Measurements from ENCODE around the gene RIMS4. TPM values are rescaled to one million over a fixed set of nuclear protein-coding genes. Genes with fewer than 3 reads are reported as not detected.

RIMS4 gene
- total RNA-seq, 1 experiment from 2014 or later, result 2.9 TPM

DNA sequence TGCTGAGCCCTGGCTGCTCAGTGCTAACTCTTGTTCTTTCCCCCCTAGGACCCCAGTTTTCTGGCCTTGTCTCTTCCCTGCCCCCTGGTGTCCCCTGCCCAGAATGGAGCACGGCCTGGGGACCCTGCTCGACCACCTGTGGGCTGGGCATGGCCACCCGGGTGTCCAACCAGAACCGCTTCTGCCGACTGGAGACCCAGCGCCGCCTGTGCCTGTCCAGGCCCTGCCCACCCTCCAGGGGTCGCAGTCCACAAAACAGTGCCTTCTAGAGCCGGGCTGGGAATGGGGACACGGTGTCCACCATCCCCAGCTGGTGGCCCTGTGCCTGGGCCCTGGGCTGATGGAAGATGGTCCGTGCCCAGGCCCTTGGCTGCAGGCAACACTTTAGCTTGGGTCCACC lies 83.3 kb downstream of the RIMS4 start:
- Histone ChIP-seq H3K4me3 (no peak overlapping the region), H3K9me3 (peaks cover 14% of the 10 kb centered on the region), H3K36me3 (no peaks in the 10 kb centered on the region), H3K27me3 (no peaks in the 10 kb centered on the region)
- DNase-seq, result no peak

DNA sequence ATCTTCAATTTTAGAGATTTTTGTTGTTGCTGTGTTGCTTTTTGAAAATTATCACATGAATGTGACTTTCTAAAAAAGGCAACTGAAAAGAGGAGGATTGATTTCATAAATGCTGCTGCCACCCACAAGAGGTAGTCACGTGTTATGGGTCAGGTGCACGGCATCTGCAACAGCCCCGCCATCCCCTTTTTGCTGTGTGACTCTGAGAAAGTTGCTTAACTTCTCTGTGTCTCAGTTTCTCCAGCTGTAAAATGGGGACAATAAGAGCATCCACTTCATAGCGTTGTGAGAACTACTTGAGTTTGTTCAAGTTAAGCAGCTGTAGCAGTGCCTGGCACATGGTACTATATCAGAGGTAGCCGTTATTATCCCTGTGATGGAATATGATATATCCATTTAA lies 84.5 kb downstream of the RIMS4 start:
- no peaks in the 10 kb centered on the region for H3K36me3 ChIP-seq
- H3K4me3 ChIP-seq, result no peak overlapping the region
- peaks cover 10% of the 10 kb centered on the region for H3K9me3 ChIP-seq
- DNase-seq, result no peak
- no peaks in the 10 kb centered on the region for H3K27me3 ChIP-seq

DNA sequence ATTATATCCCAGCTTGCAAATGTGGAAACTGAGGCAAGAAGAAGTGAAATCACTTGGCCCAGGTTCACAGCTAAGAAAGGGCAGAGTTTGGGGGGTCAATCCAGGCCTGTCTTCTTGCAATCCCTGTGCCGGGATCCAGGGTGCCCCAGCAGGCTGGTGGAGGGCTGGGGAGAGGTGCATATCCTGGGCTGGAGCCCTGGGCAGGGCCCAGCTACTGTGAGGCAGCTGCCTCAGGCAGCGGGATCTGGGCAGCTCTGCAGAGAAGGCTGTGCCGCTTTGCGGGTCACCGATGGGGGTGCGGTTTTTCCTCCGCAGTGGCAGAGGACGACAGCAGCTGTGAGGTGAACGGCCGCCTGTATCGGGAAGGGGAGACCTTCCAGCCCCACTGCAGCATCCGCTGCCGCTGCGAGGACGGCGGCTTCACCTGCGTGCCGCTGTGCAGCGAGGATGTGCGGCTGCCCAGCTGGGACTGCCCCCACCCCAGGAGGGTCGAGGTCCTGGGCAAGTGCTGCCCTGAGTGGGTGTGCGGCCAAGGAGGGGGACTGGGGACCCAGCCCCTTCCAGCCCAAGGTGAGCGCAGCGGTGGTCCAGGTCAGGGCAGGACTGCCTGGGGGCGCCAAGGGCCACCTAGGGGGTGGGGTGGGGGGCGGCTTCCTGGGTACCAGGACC lies 85.8 kb downstream of the RIMS4 start:
- Histone ChIP-seq H3K4me3 (no peak overlapping the region), H3K27me3 (no peaks in the 10 kb centered on the region), H3K36me3 (no peaks in the 10 kb centered on the region), H3K9me3 (no peaks in the 10 kb centered on the region)
- DNase-seq, result no peak

GRCh38 chr20:44723798-44724362 lies 86.5 kb downstream of the RIMS4 start:
- H3K36me3 ChIP-seq, result no peaks in the 10 kb centered on the region
- H3K4me3 ChIP-seq, result no peak overlapping the region
- DNase-seq, result no peak
- no peaks in the 10 kb centered on the region for H3K27me3 ChIP-seq
- H3K9me3 ChIP-seq, result no peaks in the 10 kb centered on the region

GRCh38 chr20:44723391-44723790 lies 87.0 kb downstream of the RIMS4 start:
- Histone ChIP-seq H3K4me3 (no peak overlapping the region), H3K27me3 (no peaks in the 10 kb centered on the region), H3K9me3 (no peaks in the 10 kb centered on the region), H3K36me3 (no peaks in the 10 kb centered on the region)
- no peak for DNase-seq

- Histone ChIP-seq H3K9me3 (no peaks in the 10 kb centered on the region), H3K36me3 (no peaks in the 10 kb centered on the region), H3K4me3 (no peak overlapping the region), H3K27me3 (no peaks in the 10 kb centered on the region)
- no peak for DNase-seq
Measured at GRCh38 chr20:44722990-44723389, 87.4 kb downstream of the RIMS4 start.

- no peak for DNase-seq
- H3K9me3 ChIP-seq, result no peaks in the 10 kb centered on the region
- H3K36me3 ChIP-seq, result no peaks in the 10 kb centered on the region
- no peak overlapping the region for H3K4me3 ChIP-seq
- H3K27me3 ChIP-seq, result no peaks in the 10 kb centered on the region
Measured at GRCh38 chr20:44721785-44722054, 88.6 kb downstream of the RIMS4 start.

DNA sequence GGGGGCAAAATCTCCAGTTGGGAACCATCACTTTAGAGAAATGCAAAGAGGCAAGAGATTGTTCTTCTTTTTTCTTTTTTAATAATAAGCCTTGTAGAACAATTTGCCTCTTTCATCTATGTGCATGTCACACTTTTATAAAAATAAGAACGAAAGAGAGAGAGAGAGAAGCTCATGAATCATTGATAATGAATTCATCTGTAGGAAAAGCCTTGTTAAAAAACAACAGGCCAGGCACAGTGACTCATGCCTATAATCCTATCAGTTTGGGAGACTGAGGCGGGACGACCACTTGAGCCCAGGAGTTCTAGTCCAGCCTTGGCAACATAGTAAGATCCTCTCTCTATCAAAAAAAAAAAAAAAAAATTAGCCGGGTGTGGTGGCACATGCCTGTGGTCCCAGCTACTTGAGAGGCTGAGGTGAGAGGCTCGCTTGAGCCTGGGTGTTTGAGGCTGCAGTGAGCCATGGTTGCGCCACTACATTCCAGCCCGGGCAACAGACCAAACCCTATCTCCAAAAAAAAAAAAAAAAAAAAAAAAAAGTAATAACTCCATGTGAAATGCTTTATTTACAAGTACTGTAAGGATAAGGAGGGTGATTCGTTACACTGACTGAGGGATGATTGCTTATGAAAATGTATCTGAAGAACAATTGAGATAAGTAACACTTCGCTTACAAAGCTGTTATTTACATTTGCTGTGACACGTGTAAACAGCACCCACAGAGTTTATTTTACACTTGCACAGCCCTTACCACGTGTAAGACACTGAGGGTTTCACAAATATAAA lies 89.2 kb downstream of the RIMS4 start:
- Histone ChIP-seq H3K36me3 (no peaks in the 10 kb centered on the region), H3K27me3 (no peaks in the 10 kb centered on the region), H3K9me3 (no peaks in the 10 kb centered on the region), H3K4me3 (no peak overlapping the region)
- DNase-seq, result peak; percentile 86

DNA sequence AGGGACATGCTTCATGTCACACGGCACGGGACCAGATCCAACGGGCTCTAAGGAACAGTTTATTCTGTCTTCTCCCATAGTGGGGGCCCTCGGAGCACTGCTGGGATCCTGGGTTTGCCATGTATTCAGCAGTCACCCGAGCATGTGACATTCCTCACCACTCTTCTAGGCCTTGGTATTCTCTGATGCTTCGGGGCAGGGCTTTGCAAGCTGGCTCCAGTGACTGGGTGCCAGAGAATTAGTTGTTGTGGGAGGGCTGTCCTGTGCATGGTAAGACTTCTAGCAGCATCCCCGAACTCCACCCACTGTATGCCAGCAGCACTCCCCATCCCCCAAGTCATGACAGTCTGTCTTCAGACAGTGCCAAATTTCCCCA lies 89.7 kb downstream of the RIMS4 start:
- Histone ChIP-seq H3K27me3 (no peaks in the 10 kb centered on the region), H3K36me3 (no peaks in the 10 kb centered on the region), H3K4me3 (no peak overlapping the region), H3K9me3 (no peaks in the 10 kb centered on the region)
- DNase-seq, result peak; percentile 87

DNA sequence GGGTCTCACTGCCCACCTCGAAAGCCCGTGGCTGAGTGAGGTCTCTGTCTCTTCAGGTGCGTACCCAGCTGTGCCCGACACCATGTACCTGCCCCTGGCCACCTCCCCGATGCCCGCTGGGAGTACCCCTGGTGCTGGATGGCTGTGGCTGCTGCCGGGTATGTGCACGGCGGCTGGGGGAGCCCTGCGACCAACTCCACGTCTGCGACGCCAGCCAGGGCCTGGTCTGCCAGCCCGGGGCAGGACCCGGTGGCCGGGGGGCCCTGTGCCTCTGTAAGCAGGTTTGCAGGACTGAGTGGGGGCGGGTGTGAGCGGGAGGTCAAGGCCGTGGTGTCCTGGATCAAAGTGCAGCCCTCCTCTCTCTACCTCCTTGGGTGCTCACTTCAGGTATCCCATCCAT lies 90.5 kb downstream of the RIMS4 start:
- no peak for DNase-seq
- no peaks in the 10 kb centered on the region for H3K27me3 ChIP-seq

GRCh38 chr20:44717986-44718385 lies 92.4 kb downstream of the RIMS4 start:
- H3K9me3 ChIP-seq, result no peaks in the 10 kb centered on the region
- H3K4me3 ChIP-seq, result no peak overlapping the region
- DNase-seq, result peak; percentile 40
- no peaks in the 10 kb centered on the region for H3K27me3 ChIP-seq
- H3K36me3 ChIP-seq, result no peaks in the 10 kb centered on the region

More for the DNA sequence above, 90.5 kb downstream of the RIMS4 start:
- no peaks in the 10 kb centered on the region for H3K36me3 ChIP-seq
- no peak overlapping the region for H3K4me3 ChIP-seq
- no peaks in the 10 kb centered on the region for H3K9me3 ChIP-seq

DNA sequence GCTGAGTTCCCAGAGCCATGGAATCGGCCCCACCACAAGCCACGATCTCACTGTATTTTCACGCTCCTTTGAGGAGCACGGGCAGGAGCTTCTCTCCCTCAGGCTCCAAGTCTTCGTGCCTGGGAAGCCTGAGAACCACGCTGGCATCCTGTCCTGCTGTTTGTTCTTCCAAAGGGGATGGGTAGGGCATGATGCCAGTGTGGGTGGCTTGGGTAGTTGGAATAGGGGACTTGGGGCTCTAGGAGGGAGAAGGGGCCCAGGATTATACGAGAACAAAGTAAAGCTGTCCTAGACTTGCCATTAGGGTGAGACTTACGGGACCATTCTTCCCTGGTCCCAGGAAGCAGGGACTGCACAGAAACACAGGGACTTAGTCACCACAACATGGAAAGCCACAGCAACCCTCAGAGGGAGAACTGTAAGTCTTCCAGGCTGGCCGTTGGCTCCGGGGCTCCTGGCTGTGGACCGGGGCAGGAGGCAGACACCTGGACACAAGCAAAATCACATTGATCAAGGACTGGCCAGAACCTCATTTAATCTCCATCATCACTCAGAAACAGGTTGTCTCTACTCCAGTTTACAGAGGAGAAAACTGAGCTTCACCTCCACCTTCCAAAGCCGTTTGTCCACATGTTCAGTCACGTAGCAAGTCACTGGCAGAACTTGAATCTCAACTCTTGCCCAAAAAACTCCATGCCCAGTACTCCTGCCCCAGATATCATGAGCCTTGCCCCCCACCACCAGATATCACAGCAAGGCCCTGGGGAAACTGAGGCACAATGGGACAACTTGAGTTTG lies 93.8 kb downstream of the RIMS4 start:
- DNase-seq, result no peak
- Histone ChIP-seq H3K27me3 (no peaks in the 10 kb centered on the region), H3K36me3 (no peaks in the 10 kb centered on the region), H3K4me3 (no peak overlapping the region), H3K9me3 (no peaks in the 10 kb centered on the region)

GRCh38 chr20:44715499-44716308 lies 94.6 kb downstream of the RIMS4 start:
- no peaks in the 10 kb centered on the region for H3K36me3 ChIP-seq
- DNase-seq, result no peak
- H3K27me3 ChIP-seq, result no peaks in the 10 kb centered on the region
- no peak overlapping the region for H3K4me3 ChIP-seq
- no peaks in the 10 kb centered on the region for H3K9me3 ChIP-seq

GRCh38 chr20:44714701-44715498 lies 95.4 kb downstream of the RIMS4 start, which contains the start of gene CCN5:
Gene CCN5, plus strand, starts transcription at chr20:44715369. Its CDS starts 22 bp downstream, at chr20:44715391.
- Histone ChIP-seq H3K4me3 (no peak within 1 kb of the TSS), H3K9me3 (no peaks in the 10 kb centered on the region), H3K27me3 (no peaks in the 10 kb centered on the region), H3K36me3 (no peaks in the 10 kb centered on the region)
- peak; percentile 96 for DNase-seq

- no peak for DNase-seq
- no peak overlapping the region for H3K4me3 ChIP-seq
- H3K36me3 ChIP-seq, result no peaks in the 10 kb centered on the region
- H3K27me3 ChIP-seq, result no peaks in the 10 kb centered on the region
- H3K9me3 ChIP-seq, result no peaks in the 10 kb centered on the region
Measured at GRCh38 chr20:44714102-44714700, 96.1 kb downstream of the RIMS4 start.

Data from MG63 (cell line).